Prostate gland (tissue), 2 donors: ENCODE results near the gene SF3A1. TPM values are rescaled to one million over a fixed set of nuclear protein-coding genes. Genes with fewer than 3 reads are reported as not detected.

Experiments
- DNase-seq: peaks from one replicate; pipeline ENCODE4 v3.0.0-alpha.2; 2019; ENCODE audit warnings: low spot score
- H3K27ac ChIP-seq, 2 donors: fragments of 200-600 bp; sonication (generic); 2 replicates each; pipeline ENCODE4 v1.5.1; 2017 to 2019
- H3K27me3 ChIP-seq: fragments of 200-600 bp; sonication (generic); replicated peaks from 2 replicates; pipeline ENCODE4 v1.5.1; 2019; ENCODE audit not compliant: insufficient read depth
- H3K36me3 ChIP-seq, 2 donors: fragments of 200-600 bp; sonication (generic); 1 replicate in 1 of 2; 2 replicates in 1 of 2; pipeline versions ENCODE4 v1.5.1 to v1.8.1; 2017 to 2019
- H3K4me1 ChIP-seq: fragments of 200-600 bp; sonication (generic); replicated peaks from 2 replicates; pipeline ENCODE4 v1.5.1; 2019
- H3K4me3 ChIP-seq, 2 donors: fragments of 200-600 bp; sonication (generic); 2 replicates each; pipeline ENCODE4 v1.5.1; 2017 to 2019
- H3K9me3 ChIP-seq: fragments of 200-600 bp; sonication (generic); 2 replicates; pipeline ENCODE4 v1.5.1; 2017
- POLR2A ChIP-seq: fragments of 450-650 bp; IDR thresholded peaks from one replicate; pipeline ENCODE4 v1.6.1; 2016; ENCODE audit warnings: antibody characterized with exemption, mild to moderate bottlenecking
- POLR2AphosphoS5 ChIP-seq: sonication (generic); formaldehyde crosslinking; IDR thresholded peaks from one replicate; pipeline ENCODE4 v1.6.1; 2017; ENCODE audit warnings: antibody characterized with exemption
- WGBS: methylation state at CpG from one replicate; pipeline ENCODE4 v1.1.5; 2018; 5-methylcytosine and 5-hydroxymethylcytosine counted together
- intact Hi-C: fragments of 100-400 bp; cut with DNase I; formaldehyde crosslinking; loops from one replicate; pipeline ENCODE4 v1.14.2; 2022
- total RNA-seq, 2 donors: library from RNA; depleted of rRNA; stranded (reverse); fragments of >200 nt; gene quantifications; one replicate each; pipeline ENCODE4 v1.1.0, GENCODE V29; 2016
- TF ChIP-seq, protein P1 (sequence below), 4 experiments: fragments of 200-600 bp in 2 of 4; fragments of 450-650 bp in 2 of 4; sonication (generic) in 2 of 4; IDR thresholded peaks; 1 replicate in 3 of 4; 2 replicates in 1 of 4; pipeline ENCODE4 v1.5.1; 2016 to 2019; ENCODE audit warnings: antibody characterized with exemption in 4 of 4, mild to moderate bottlenecking in 2 of 4, moderate library complexity in 2 of 4

Gene SF3A1
- total RNA-seq, 2 donors from 2014 or later = 108 to 134 TPM

DNA sequence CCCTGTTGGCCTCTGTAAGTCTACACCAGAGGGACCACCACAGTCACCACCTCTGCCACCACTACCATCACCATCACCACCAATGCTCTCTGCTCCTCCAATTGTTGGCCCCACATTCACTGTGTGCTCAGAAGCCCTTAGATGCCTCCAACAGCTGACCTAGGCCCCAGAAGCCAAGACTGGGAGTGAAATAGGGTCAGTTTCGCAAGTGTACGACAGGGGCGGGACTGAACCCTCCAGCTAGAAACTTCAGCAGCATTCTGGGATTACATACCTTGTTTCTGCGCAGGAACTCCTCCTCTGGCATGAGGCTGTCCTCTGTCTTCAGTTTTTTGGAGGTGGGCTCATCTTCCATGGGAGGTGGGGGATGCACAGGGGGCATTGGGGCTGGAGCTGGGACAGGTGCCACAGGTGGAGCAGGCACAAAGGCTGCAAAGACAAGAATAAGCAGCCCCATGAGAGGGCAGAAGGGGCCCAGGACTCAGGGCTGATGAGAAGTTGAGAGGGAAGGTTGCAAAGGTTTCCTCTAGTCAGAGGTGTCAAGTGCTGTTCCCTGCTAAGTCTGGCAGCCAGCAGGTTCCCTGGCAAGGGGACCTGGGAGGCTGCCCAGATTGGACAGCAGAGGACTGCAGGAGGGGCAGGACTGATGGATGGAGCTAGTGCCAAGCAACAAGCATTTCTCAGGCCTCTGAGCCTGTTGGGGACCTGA is 19.8 kb downstream of the SF3A1 start:
- intact Hi-C loops = no loop called here
- H3K4me3 ChIP-seq = no peak overlapping the region
- DNase-seq = no peak
- H3K36me3 ChIP-seq = peaks cover 50 to 82% of the 10 kb centered on the region in 2 donors
- 100% methylated on average over 4 of the region's 4 CpGs for WGBS
- H3K27ac ChIP-seq = no peak overlapping the region
- no peaks in the 10 kb centered on the region for H3K9me3 ChIP-seq
- TF ChIP-seq, protein P1, sequence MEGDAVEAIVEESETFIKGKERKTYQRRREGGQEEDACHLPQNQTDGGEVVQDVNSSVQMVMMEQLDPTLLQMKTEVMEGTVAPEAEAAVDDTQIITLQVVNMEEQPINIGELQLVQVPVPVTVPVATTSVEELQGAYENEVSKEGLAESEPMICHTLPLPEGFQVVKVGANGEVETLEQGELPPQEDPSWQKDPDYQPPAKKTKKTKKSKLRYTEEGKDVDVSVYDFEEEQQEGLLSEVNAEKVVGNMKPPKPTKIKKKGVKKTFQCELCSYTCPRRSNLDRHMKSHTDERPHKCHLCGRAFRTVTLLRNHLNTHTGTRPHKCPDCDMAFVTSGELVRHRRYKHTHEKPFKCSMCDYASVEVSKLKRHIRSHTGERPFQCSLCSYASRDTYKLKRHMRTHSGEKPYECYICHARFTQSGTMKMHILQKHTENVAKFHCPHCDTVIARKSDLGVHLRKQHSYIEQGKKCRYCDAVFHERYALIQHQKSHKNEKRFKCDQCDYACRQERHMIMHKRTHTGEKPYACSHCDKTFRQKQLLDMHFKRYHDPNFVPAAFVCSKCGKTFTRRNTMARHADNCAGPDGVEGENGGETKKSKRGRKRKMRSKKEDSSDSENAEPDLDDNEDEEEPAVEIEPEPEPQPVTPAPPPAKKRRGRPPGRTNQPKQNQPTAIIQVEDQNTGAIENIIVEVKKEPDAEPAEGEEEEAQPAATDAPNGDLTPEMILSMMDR (IDR thresholded peaks at IDR 0.05) = no peak
- TF ChIP-seq POLR2A (no peak), POLR2AphosphoS5 (no peak)
- no peaks in the 10 kb centered on the region for H3K4me1 ChIP-seq
- H3K27me3 ChIP-seq = no peaks in the 10 kb centered on the region

DNA sequence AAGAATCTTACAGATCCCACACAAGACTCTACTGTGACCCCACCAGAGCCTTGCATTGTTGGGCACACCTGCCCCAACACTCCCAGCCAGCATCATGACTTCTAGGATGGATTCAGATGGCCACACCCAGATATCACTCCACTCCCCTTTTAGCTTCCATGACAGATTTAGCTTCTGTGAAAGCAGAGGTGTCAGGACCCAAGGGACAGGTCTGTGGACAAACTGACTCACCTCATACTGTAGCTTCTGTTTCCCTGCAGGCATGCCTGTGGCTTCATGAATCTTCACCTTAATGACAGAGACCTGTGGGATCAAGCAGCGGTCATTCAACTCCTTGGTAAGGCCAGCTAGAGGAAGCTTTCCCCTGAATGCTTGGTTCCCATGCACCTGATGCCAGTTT is 21.5 kb downstream of the SF3A1 start:
- H3K27ac ChIP-seq = no peak overlapping the region
- intact Hi-C loops = no loop called here
- H3K9me3 ChIP-seq = no peaks in the 10 kb centered on the region
- 100% methylated on average over 1 of the region's 1 CpG for WGBS
- no peak for TF ChIP-seq POLR2A
- no peak for TF ChIP-seq POLR2AphosphoS5
- TF ChIP-seq, protein P1 (IDR thresholded peaks at IDR 0.05) = no peak
- peaks cover 36 to 65% of the 10 kb centered on the region in 2 donors for H3K36me3 ChIP-seq
- H3K4me1 ChIP-seq = no peaks in the 10 kb centered on the region
- no peaks in the 10 kb centered on the region for H3K27me3 ChIP-seq
- no peak for DNase-seq
- H3K4me3 ChIP-seq = no peak overlapping the region

DNA sequence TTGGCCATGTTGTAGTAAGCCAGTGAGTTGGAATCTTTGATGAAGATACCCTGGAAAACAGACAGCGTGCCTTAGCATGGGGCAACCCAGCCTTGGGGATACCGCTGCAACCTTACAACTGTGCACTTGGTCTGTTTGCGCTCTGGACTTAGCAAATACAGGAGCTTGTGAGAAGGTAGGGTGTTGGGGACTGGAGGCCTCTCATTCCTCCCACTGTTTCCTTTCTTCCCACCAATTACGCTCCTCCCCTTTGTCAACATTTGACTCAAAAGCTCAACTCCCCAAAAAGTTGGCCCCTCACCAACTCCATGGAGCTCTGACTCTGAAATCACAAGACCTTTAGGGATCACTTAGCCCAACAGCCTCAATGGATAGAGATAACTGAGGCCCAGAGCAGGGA is 22.0 kb downstream of the SF3A1 start:
- Histone ChIP-seq H3K4me3 (no peak overlapping the region), H3K36me3 (peaks cover 34 to 59% of the 10 kb centered on the region in 2 donors), H3K27ac (no peak overlapping the region), H3K9me3 (no peaks in the 10 kb centered on the region), H3K4me1 (no peaks in the 10 kb centered on the region), H3K27me3 (no peaks in the 10 kb centered on the region)
- TF ChIP-seq, protein P1 (IDR thresholded peaks at IDR 0.05) = no peak
- TF ChIP-seq POLR2AphosphoS5 (no peak), POLR2A (no peak)
- DNase-seq = no peak
- intact Hi-C loops = no loop called here
- WGBS = 88% methylated on average over 4 of the region's 4 CpGs

DNA sequence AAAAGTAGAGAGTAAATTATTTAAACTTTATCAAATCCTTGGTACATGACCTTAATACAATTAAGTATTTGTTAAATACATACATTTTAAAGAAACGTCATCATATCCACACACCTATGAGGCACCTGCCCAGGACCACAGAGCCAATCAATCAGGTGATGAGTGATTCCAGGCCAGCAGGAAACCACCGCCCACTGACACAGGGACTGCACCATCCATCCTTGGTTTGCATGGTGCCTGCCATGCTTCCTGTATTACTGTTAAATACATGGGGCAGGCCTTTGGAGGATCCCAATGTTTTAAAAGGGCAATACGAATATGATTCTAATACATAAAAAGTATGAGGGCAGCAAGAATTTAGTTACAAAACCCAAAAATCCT is 23.0 kb downstream of the SF3A1 start:
- Histone ChIP-seq H3K4me3 (no peak overlapping the region), H3K27me3 (no peaks in the 10 kb centered on the region), H3K9me3 (no peaks in the 10 kb centered on the region), H3K36me3 (peaks cover 24 to 50% of the 10 kb centered on the region in 2 donors), H3K4me1 (no peaks in the 10 kb centered on the region), H3K27ac (no peak overlapping the region)
- DNase-seq = no peak
- TF ChIP-seq POLR2AphosphoS5 (no peak), POLR2A (no peak)
- TF ChIP-seq, protein P1 (IDR thresholded peaks at IDR 0.05) = no peak
- intact Hi-C loops = no loop called here
- 87% methylated on average over 3 of the region's 3 CpGs for WGBS
